Ovary (tissue), 3 donors: ENCODE results near the gene GABRB1.

Source experiments
- EP300 ChIP-seq: sonication (generic); formaldehyde crosslinking; IDR thresholded peaks from one replicate; pipeline ENCODE4 v1.6.1; 2017; ENCODE audit warnings: antibody characterized with exemption
- POLR2A ChIP-seq: fragments of 450-650 bp; IDR thresholded peaks from one replicate; pipeline ENCODE4 v1.6.1; 2017; ENCODE audit warnings: antibody characterized with exemption, mild to moderate bottlenecking, moderate library complexity
- TF ChIP-seq, protein P1 (sequence below), 3 donors: fragments of 450-650 bp in 2 of 3; fragments of 200-600 bp in 1 of 3; IDR thresholded peaks; one replicate each; pipeline versions ENCODE4 v1.5.1 to v1.8.0; 2016 to 2022; ENCODE audit warnings: antibody characterized with exemption in 3 of 3, mild to moderate bottlenecking in 1 of 3
- donor health status: DM: no; HTN: no; CAD: no.

GRCh38 chr4:47088298-47088697 is 56.9 kb downstream of the GABRB1 start:
- TF ChIP-seq, protein P1, sequence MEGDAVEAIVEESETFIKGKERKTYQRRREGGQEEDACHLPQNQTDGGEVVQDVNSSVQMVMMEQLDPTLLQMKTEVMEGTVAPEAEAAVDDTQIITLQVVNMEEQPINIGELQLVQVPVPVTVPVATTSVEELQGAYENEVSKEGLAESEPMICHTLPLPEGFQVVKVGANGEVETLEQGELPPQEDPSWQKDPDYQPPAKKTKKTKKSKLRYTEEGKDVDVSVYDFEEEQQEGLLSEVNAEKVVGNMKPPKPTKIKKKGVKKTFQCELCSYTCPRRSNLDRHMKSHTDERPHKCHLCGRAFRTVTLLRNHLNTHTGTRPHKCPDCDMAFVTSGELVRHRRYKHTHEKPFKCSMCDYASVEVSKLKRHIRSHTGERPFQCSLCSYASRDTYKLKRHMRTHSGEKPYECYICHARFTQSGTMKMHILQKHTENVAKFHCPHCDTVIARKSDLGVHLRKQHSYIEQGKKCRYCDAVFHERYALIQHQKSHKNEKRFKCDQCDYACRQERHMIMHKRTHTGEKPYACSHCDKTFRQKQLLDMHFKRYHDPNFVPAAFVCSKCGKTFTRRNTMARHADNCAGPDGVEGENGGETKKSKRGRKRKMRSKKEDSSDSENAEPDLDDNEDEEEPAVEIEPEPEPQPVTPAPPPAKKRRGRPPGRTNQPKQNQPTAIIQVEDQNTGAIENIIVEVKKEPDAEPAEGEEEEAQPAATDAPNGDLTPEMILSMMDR (IDR thresholded peaks at IDR 0.05) = no peak
- no peak for TF ChIP-seq POLR2A
- no peak for TF ChIP-seq EP300
